SH-SY5Y (cell line): ENCODE data around the gene ACADSB.

Experiments used
- GATA2 ChIP-seq: IDR thresholded peaks from 2 replicates; pipeline ENCODE4 v1.6.1; 2011; ENCODE audit warnings: mild to moderate bottlenecking, low read depth, low read length
- GATA3 ChIP-seq: IDR thresholded peaks from 2 replicates; pipeline ENCODE4 v1.6.1; 2011; ENCODE audit warnings: low read depth, mild to moderate bottlenecking, low read length, moderate library complexity

- no peak for TF ChIP-seq GATA3
- TF ChIP-seq GATA2: no peak
These were observed 35.6 kb downstream of the ACADSB start for GRCh38 chr10:123044391-123044790.
